GM12891 (cell line): Measurements from ENCODE around the gene MYO1D.

Experiments
- DNase-seq: peaks from one replicate; pipeline ENCODE4 v3.0.0; 2011; ENCODE audit warnings: low spot score; ENCODE audit not compliant: insufficient read length
- FAIRE-seq: peaks from 2 replicates; lab custom pipeline; 2011; peaks lifted over from hg19 to GRCh38; lab: Jason Lieb, UNC
- PAX5 ChIP-seq: IDR thresholded peaks from 2 replicates; pipeline ENCODE4 v1.6.1; 2011; ENCODE audit warnings: low read length, moderate library complexity, mild to moderate bottlenecking; ENCODE audit not compliant: insufficient read depth, severe bottlenecking
- POLR2A ChIP-seq: IDR thresholded peaks from 2 replicates; pipeline ENCODE4 v1.6.1; 2011; ENCODE audit warnings: low read depth, low read length, control low read depth
- POLR2AphosphoS5 ChIP-seq: IDR thresholded peaks from 2 replicates; pipeline ENCODE4 v1.6.1; 2011; ENCODE audit warnings: low read depth, low read length, control low read depth
- POU2F2 ChIP-seq: IDR thresholded peaks from 2 replicates; pipeline ENCODE4 v1.6.1; 2011; ENCODE audit warnings: low read depth, mild to moderate bottlenecking, control low read depth, low read length, moderate library complexity
- SPI1 ChIP-seq: IDR thresholded peaks from 2 replicates; pipeline ENCODE4 v1.6.1; 2011; ENCODE audit warnings: low read depth, low read length, control low read depth
- TAF1 ChIP-seq: IDR thresholded peaks from 2 replicates; pipeline ENCODE4 v1.6.1; 2011; ENCODE audit warnings: low read depth, low read length, control low read depth

Gene MYO1D

GRCh38 chr17:32696426-32696825 is 180.5 kb downstream of the MYO1D start:
- TF ChIP-seq POLR2AphosphoS5 (no peak), TAF1 (no peak), SPI1 (no peak), POU2F2 (no peak), PAX5 (no peak), POLR2A (no peak)
- no peak for DNase-seq
- peak; percentile 35 for FAIRE-seq

- DNase-seq, result no peak
- TF ChIP-seq POLR2AphosphoS5 (no peak), POLR2A (no peak), TAF1 (no peak), SPI1 (no peak), PAX5 (no peak), POU2F2 (no peak)
- FAIRE-seq, result no peak
Observed at GRCh38 chr17:32695864-32696263, 181.1 kb downstream of the MYO1D start.

GRCh38 chr17:32693194-32693897 is 183.6 kb downstream of the MYO1D start:
- DNase-seq, result no peak
- FAIRE-seq, result no peak
- no peak for TF ChIP-seq SPI1
- TF ChIP-seq POLR2AphosphoS5, result no peak
- no peak for TF ChIP-seq PAX5
- no peak for TF ChIP-seq TAF1
- TF ChIP-seq POLR2A, result no peak
- TF ChIP-seq POU2F2, result no peak

- FAIRE-seq (no peak), DNase-seq (no peak)
Observed at GRCh38 chr17:32692179-32692578, 184.7 kb downstream of the MYO1D start.

GRCh38 chr17:32689348-32689747 is 187.6 kb downstream of the MYO1D start:
- DNase-seq, result no peak
- TF ChIP-seq PAX5 (no peak), TAF1 (no peak)
- FAIRE-seq, result no peak

More at GRCh38 chr17:32692179-32692578, 184.7 kb downstream of the MYO1D start:
- TF ChIP-seq POLR2AphosphoS5, result no peak
- no peak for TF ChIP-seq SPI1
- TF ChIP-seq PAX5, result no peak
- TF ChIP-seq POU2F2, result no peak
- no peak for TF ChIP-seq TAF1
- no peak for TF ChIP-seq POLR2A

GRCh38 chr17:32688221-32688620 is 188.7 kb downstream of the MYO1D start:
- DNase-seq (no peak), FAIRE-seq (no peak)
- no peak for TF ChIP-seq POLR2AphosphoS5
- no peak for TF ChIP-seq SPI1
- no peak for TF ChIP-seq POU2F2
- no peak for TF ChIP-seq PAX5
- no peak for TF ChIP-seq TAF1
- no peak for TF ChIP-seq POLR2A

- TF ChIP-seq POU2F2 (no peak), TAF1 (no peak), SPI1 (no peak), POLR2AphosphoS5 (no peak), PAX5 (no peak), POLR2A (no peak)
- no peak for DNase-seq
- FAIRE-seq, result no peak
Observed at GRCh38 chr17:32684087-32684958, 192.6 kb downstream of the MYO1D start.

- FAIRE-seq (no peak), DNase-seq (no peak)
- no peak for TF ChIP-seq POLR2AphosphoS5
- TF ChIP-seq POU2F2, result no peak
- no peak for TF ChIP-seq SPI1
Observed at GRCh38 chr17:32673964-32674363, 203.0 kb downstream of the MYO1D start.

GRCh38 chr17:32672711-32673110 is 204.2 kb downstream of the MYO1D start:
- FAIRE-seq, result no peak
- TF ChIP-seq TAF1, result no peak
- TF ChIP-seq PAX5, result no peak
- TF ChIP-seq SPI1, result 0 out of 2 replicates have a peak, but pooled peaks have one; percentile 24
- DNase-seq, result no peak

- no peak for TF ChIP-seq SPI1
- no peak for TF ChIP-seq POLR2A
- no peak for TF ChIP-seq PAX5
- TF ChIP-seq POLR2AphosphoS5, result no peak
- TF ChIP-seq POU2F2, result no peak
- TF ChIP-seq TAF1, result no peak
- DNase-seq (no peak), FAIRE-seq (no peak)
Observed at GRCh38 chr17:32671896-32672295, 205.0 kb downstream of the MYO1D start.
